HG02852 (cell line): ENCODE results near the gene CLSTN2.

Experiments
- ATAC-seq: cut with Tn5 transposase; IDR thresholded peaks from one replicate; pipeline ENCODE4 v1.9.1; 2021; ENCODE audit warnings: mild to moderate bottlenecking, moderate library complexity; ENCODE audit not compliant: unreplicated experiment

The CLSTN2 gene

GRCh38 chr3:140363801-140364200, 428.8 kb downstream of the CLSTN2 start:
- ATAC-seq, result no peak

GRCh38 chr3:140365872-140366697, 431.1 kb downstream of the CLSTN2 start:
- no peak for ATAC-seq

GRCh38 chr3:140368223-140368811, 433.3 kb downstream of the CLSTN2 start:
- no peak for ATAC-seq

- ATAC-seq, result no peak
These were observed 435.7 kb downstream of the CLSTN2 start for GRCh38 chr3:140370686-140371085.

GRCh38 chr3:140373234-140373633, 438.2 kb downstream of the CLSTN2 start:
- ATAC-seq, result no peak

- no peak for ATAC-seq
These were observed 440.0 kb downstream of the CLSTN2 start for GRCh38 chr3:140375002-140375401.

GRCh38 chr3:140376136-140376889, 441.3 kb downstream of the CLSTN2 start:
- no peak for ATAC-seq

GRCh38 chr3:140377644-140378043, 442.7 kb downstream of the CLSTN2 start:
- no peak for ATAC-seq

- ATAC-seq, result no peak
These were observed 443.8 kb downstream of the CLSTN2 start for GRCh38 chr3:140378571-140379340.

GRCh38 chr3:140384028-140384771, 449.2 kb downstream of the CLSTN2 start:
- ATAC-seq, result no peak

- no peak for ATAC-seq
These were observed 449.9 kb downstream of the CLSTN2 start for GRCh38 chr3:140384876-140385275.

GRCh38 chr3:140386357-140387100, 451.5 kb downstream of the CLSTN2 start:
- ATAC-seq, result no peak

GRCh38 chr3:140387244-140387643, 452.3 kb downstream of the CLSTN2 start:
- no peak for ATAC-seq

GRCh38 chr3:140388202-140388922, 453.4 kb downstream of the CLSTN2 start:
- ATAC-seq, result no peak

GRCh38 chr3:140391061-140391460, 456.1 kb downstream of the CLSTN2 start:
- no peak for ATAC-seq

- ATAC-seq, result no peak
These were observed 459.6 kb downstream of the CLSTN2 start for GRCh38 chr3:140394488-140395133.

GRCh38 chr3:140395134-140396075, 460.4 kb downstream of the CLSTN2 start:
- ATAC-seq, result no peak
